Germinal center (tissue), 1 donor: ENCODE measurements around the gene TRPM6.

ENCODE experiments used
- DNase-seq: peaks from one replicate; pipeline ENCODE4 v3.0.0; 2012; ENCODE audit warnings: mixed read lengths, low spot score

The TRPM6 gene

GRCh38 chr9:74771672-74772071 is 116.0 kb downstream of the TRPM6 start:
- DNase-seq: no peak

- no peak for DNase-seq
These were observed 116.5 kb downstream of the TRPM6 start for GRCh38 chr9:74771262-74771585.

- DNase-seq: peak; percentile 66
These were observed 117.0 kb downstream of the TRPM6 start for GRCh38 chr9:74770508-74771261.

GRCh38 chr9:74765481-74765971 is 122.2 kb downstream of the TRPM6 start:
- no peak for DNase-seq

GRCh38 chr9:74762950-74763349 is 124.8 kb downstream of the TRPM6 start:
- DNase-seq: no peak

- no peak for DNase-seq
These were observed 127.6 kb downstream of the TRPM6 start for GRCh38 chr9:74760031-74760700.

GRCh38 chr9:74755999-74756398 is 131.7 kb downstream of the TRPM6 start:
- no peak for DNase-seq

- no peak for DNase-seq
These were observed 132.4 kb downstream of the TRPM6 start for GRCh38 chr9:74755355-74755754.

GRCh38 chr9:74753650-74754049 is 134.1 kb downstream of the TRPM6 start:
- no peak for DNase-seq

GRCh38 chr9:74748966-74749365 is 138.8 kb downstream of the TRPM6 start:
- no peak for DNase-seq

- peak; percentile 4 for DNase-seq
These were observed 144.7 kb downstream of the TRPM6 start for GRCh38 chr9:74742792-74743730.

- no peak for DNase-seq
These were observed 145.4 kb downstream of the TRPM6 start for GRCh38 chr9:74742191-74742790.

GRCh38 chr9:74736646-74737045 is 151.1 kb downstream of the TRPM6 start:
- DNase-seq: no peak

- no peak for DNase-seq
These were observed 152.0 kb downstream of the TRPM6 start for GRCh38 chr9:74735761-74736160.

GRCh38 chr9:74729136-74729695 is 158.5 kb downstream of the TRPM6 start:
- no peak for DNase-seq

GRCh38 chr9:74728176-74728575 is 159.5 kb downstream of the TRPM6 start:
- no peak for DNase-seq

GRCh38 chr9:74726581-74726980 is 161.1 kb downstream of the TRPM6 start:
- no peak for DNase-seq

GRCh38 chr9:74724317-74724716 is 163.4 kb downstream of the TRPM6 start:
- DNase-seq: no peak

GRCh38 chr9:74721696-74722660 is 165.7 kb downstream of the TRPM6 start:
- no peak for DNase-seq

GRCh38 chr9:74719306-74719705 is 168.4 kb downstream of the TRPM6 start:
- DNase-seq: no peak

GRCh38 chr9:74718709-74719108 is 169.0 kb downstream of the TRPM6 start:
- no peak for DNase-seq
